IPS-18a (cell line): ENCODE data around the gene RPL10A.
A peak's percentile ranks its signal among the peaks of the same experiment; 100 is the strongest.

Experiments
- H3K27ac ChIP-seq: one replicate; pipeline ENCODE4 v1.5.1; 2013; ENCODE audit warnings: low read length
- H3K27me3 ChIP-seq: one replicate; pipeline ENCODE4 v1.6.1; 2013; ENCODE audit warnings: mild to moderate bottlenecking, low read length; ENCODE audit not compliant: control insufficient read depth, insufficient read depth
- H3K36me3 ChIP-seq: one replicate; pipeline ENCODE4 v1.6.1; 2013; ENCODE audit warnings: low read depth, low read length; ENCODE audit not compliant: control insufficient read depth
- H3K4me1 ChIP-seq: one replicate; pipeline ENCODE4 v1.6.1; 2013; ENCODE audit warnings: low read depth, low read length; ENCODE audit not compliant: control insufficient read depth
- H3K4me3 ChIP-seq: one replicate; pipeline ENCODE4 v1.5.1; 2013; ENCODE audit warnings: low read length
- H3K9ac ChIP-seq: one replicate; pipeline ENCODE4 v1.6.1; 2013; ENCODE audit warnings: mild to moderate bottlenecking, low read length, moderate library complexity
- H3K9me3 ChIP-seq: one replicate; pipeline ENCODE4 v1.6.1; 2013; ENCODE audit warnings: low read depth, low read length; ENCODE audit not compliant: control insufficient read depth

The RPL10A gene

DNA sequence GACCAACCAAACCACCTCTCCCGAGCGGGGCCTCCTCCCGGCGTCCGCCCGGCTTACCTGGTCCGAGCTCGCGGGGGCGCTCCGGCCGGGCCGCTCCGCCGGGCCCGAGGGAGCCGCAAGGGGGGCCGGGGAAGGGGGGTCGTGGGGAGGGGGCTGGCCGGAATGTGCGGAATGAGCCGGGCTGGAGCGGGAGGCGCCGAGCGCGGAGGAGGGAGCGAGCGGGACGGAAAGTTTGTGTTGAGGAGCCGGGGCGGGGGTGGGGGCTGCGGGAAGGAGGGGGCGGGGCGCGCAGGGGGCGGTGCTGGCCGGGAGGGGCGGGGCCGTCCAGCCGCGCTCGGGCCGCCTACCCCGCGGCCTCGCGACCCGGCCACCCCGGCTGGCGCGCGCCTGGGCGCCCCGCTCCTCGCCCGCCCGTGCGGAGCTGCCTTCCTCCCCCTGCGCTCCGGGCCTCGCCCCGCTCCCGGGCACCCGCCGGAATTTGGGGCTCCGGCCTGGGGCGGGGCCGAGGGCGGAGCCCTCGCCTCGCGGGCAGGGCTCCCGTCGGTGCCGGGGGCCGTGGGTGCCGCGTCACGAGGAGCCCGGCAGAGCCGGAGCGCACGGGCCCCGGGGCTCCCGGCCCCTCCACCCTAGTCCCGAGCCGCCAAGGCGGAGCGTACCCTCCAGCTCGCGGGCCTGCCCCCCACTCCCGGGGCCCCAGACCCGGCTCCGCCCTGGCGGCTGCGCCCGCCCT is 28.8 kb downstream of the RPL10A start, which contains the start of gene TEAD3:
TEAD3 (minus strand) TSS at position 239 of the 730 bp plus-strand sequence.
- Histone ChIP-seq H3K27me3 (peaks cover 21% of the 10 kb centered on the region), H3K4me1 (peaks cover 46% of the 10 kb centered on the region)

DNA sequence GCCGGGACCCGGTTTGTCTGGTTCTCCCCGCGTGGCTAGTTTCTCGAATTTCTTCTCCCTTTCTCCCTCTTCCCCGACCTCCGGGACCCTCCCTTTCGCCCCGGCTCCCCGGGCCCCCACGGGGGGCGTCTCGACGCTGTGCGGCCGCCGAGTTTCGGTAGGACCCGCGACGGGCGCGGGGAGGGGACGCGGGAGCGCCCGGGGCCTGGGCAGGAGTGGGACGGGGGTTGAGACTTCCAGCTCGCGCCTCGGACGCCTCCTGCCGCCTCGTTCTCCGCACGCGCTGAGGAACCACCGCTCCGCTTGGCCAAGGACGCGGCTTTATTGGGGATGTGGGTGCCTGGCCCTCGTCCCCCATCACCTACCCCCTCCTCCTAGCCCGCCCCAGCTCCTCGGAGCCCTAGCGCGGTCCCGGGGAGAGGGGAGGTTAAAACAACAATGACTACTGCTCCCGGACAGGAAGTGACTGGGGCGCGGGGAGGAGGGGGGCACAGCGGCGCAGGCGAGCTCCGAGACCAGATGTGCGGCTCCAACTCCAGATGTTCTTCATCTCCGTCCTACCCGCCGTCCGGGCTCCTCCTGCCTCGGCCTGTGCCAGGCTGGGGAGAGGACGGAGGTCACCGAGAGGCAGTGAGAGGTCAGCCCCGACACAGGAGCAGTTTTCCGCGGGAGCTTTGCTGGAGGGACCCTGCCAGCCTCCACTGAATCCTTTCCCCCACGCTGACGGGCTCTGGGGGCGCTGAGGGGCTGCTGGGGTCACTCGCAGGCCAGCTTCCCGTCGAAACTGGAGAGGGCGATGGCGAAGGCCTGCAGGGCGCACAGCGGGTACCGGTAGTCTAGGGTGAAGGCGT is 29.6 kb downstream of the RPL10A start:
- peaks cover 38% of the 10 kb centered on the region for H3K4me1 ChIP-seq
- peak overlapping the region; percentile 73 for H3K4me3 ChIP-seq
- H3K36me3 ChIP-seq, result no peaks in the 10 kb centered on the region
- H3K9me3 ChIP-seq, result no peaks in the 10 kb centered on the region
- peak overlapping the region; percentile 91 for H3K9ac ChIP-seq
- H3K27me3 ChIP-seq, result peaks cover 21% of the 10 kb centered on the region
- peak overlapping the region; percentile 61 for H3K27ac ChIP-seq

More for the DNA sequence above, 28.8 kb downstream of the RPL10A start, which contains the start of gene TEAD3:
- Histone ChIP-seq H3K27ac (peak within 1 kb of the TSS; percentile 61), H3K9me3 (no peaks in the 10 kb centered on the region), H3K9ac (peak within 1 kb of the TSS; percentile 91), H3K36me3 (no peaks in the 10 kb centered on the region), H3K4me3 (peak within 1 kb of the TSS; percentile 73)

GRCh38 chr6:35498422-35499067 is 30.3 kb downstream of the RPL10A start:
- peak overlapping the region; percentile 91 for H3K9ac ChIP-seq

DNA sequence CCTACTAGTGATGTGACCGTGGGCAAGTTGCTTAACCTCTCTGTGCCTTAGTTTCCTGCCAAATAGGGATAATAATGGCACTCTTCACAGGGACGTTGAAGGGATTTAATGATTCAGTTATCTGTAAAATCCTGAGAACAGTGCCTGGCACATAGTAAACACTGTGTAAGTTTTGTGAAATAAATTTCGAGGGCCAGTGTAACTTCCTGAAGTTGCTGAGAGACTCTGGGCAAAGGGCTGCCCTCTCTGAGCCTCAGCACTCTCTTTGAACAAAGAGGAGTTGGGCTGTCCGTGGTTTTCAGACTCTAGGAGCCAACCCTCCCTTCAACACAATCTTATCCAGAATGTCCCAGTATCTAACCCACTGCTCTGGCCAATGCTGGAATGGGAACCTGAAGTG is 31.2 kb downstream of the RPL10A start:
- H3K4me3 ChIP-seq, result no peak overlapping the region
- H3K36me3 ChIP-seq, result no peaks in the 10 kb centered on the region
- H3K9me3 ChIP-seq, result no peaks in the 10 kb centered on the region
- peaks cover 24% of the 10 kb centered on the region for H3K4me1 ChIP-seq
- H3K27ac ChIP-seq, result no peak overlapping the region
- H3K9ac ChIP-seq, result no peak overlapping the region
- peaks cover 21% of the 10 kb centered on the region for H3K27me3 ChIP-seq

More at GRCh38 chr6:35498422-35499067, 30.3 kb downstream of the RPL10A start:
- no peaks in the 10 kb centered on the region for H3K9me3 ChIP-seq
- peaks cover 31% of the 10 kb centered on the region for H3K4me1 ChIP-seq
- peaks cover 21% of the 10 kb centered on the region for H3K27me3 ChIP-seq
- no peaks in the 10 kb centered on the region for H3K36me3 ChIP-seq
- H3K4me3 ChIP-seq, result peak overlapping the region; percentile 73
- no peak overlapping the region for H3K27ac ChIP-seq

- peaks cover 13% of the 10 kb centered on the region for H3K4me1 ChIP-seq
- no peaks in the 10 kb centered on the region for H3K36me3 ChIP-seq
- H3K27me3 ChIP-seq, result peaks cover 17% of the 10 kb centered on the region
- no peak overlapping the region for H3K27ac ChIP-seq
- H3K4me3 ChIP-seq, result no peak overlapping the region
- no peaks in the 10 kb centered on the region for H3K9me3 ChIP-seq
- H3K9ac ChIP-seq, result no peak overlapping the region
These were observed 32.6 kb downstream of the RPL10A start for GRCh38 chr6:35500782-35501181.

GRCh38 chr6:35501784-35502183 is 33.6 kb downstream of the RPL10A start:
- no peak overlapping the region for H3K9ac ChIP-seq
- no peaks in the 10 kb centered on the region for H3K36me3 ChIP-seq
- peaks cover 20% of the 10 kb centered on the region for H3K4me1 ChIP-seq
- no peak overlapping the region for H3K4me3 ChIP-seq
- H3K27ac ChIP-seq, result no peak overlapping the region
- H3K27me3 ChIP-seq, result peaks cover 14% of the 10 kb centered on the region
- H3K9me3 ChIP-seq, result no peaks in the 10 kb centered on the region

- no peaks in the 10 kb centered on the region for H3K36me3 ChIP-seq
- H3K27me3 ChIP-seq, result peaks cover 9% of the 10 kb centered on the region
- H3K27ac ChIP-seq, result no peak overlapping the region
- H3K9me3 ChIP-seq, result no peaks in the 10 kb centered on the region
- H3K9ac ChIP-seq, result no peak overlapping the region
- H3K4me3 ChIP-seq, result no peak overlapping the region
- H3K4me1 ChIP-seq, result peaks cover 22% of the 10 kb centered on the region
These were observed 35.3 kb downstream of the RPL10A start for GRCh38 chr6:35503534-35503933.

- H3K9ac ChIP-seq, result no peak overlapping the region
- H3K36me3 ChIP-seq, result no peaks in the 10 kb centered on the region
- no peaks in the 10 kb centered on the region for H3K9me3 ChIP-seq
- no peak overlapping the region for H3K4me3 ChIP-seq
- no peaks in the 10 kb centered on the region for H3K27me3 ChIP-seq
- H3K27ac ChIP-seq, result no peak overlapping the region
- peaks cover 16% of the 10 kb centered on the region for H3K4me1 ChIP-seq
These were observed 37.8 kb downstream of the RPL10A start for GRCh38 chr6:35505999-35506412.

GRCh38 chr6:35506536-35506935 is 38.3 kb downstream of the RPL10A start:
- no peak overlapping the region for H3K27ac ChIP-seq

DNA sequence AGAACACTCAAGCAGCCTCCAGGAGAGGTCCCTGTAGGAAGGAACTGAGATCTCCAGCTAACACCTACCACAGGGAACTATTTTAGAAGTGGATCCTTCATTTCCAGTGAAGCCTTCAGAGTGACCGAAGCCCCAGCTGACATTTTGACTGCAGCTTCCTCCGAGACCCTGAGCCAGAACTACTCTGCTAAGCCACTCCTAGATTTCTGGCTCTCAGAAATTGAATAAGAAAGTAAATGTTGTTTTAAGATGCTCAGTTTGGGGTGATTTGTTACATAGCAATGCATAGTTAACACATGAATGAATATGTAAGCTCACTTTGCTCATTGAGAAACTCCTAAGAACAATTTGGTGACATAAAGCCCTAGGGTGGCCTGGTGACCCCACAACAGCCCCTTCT is 39.0 kb downstream of the RPL10A start:
- Histone ChIP-seq H3K4me1 (peaks cover 19% of the 10 kb centered on the region), H3K9ac (no peak overlapping the region), H3K27ac (no peak overlapping the region), H3K36me3 (no peaks in the 10 kb centered on the region), H3K4me3 (no peak overlapping the region), H3K9me3 (no peaks in the 10 kb centered on the region), H3K27me3 (peaks cover 5% of the 10 kb centered on the region)

More at GRCh38 chr6:35506536-35506935, 38.3 kb downstream of the RPL10A start:
- Histone ChIP-seq H3K9ac (no peak overlapping the region), H3K27me3 (peaks cover 5% of the 10 kb centered on the region), H3K4me3 (no peak overlapping the region), H3K4me1 (peaks cover 19% of the 10 kb centered on the region), H3K36me3 (no peaks in the 10 kb centered on the region), H3K9me3 (no peaks in the 10 kb centered on the region)

DNA sequence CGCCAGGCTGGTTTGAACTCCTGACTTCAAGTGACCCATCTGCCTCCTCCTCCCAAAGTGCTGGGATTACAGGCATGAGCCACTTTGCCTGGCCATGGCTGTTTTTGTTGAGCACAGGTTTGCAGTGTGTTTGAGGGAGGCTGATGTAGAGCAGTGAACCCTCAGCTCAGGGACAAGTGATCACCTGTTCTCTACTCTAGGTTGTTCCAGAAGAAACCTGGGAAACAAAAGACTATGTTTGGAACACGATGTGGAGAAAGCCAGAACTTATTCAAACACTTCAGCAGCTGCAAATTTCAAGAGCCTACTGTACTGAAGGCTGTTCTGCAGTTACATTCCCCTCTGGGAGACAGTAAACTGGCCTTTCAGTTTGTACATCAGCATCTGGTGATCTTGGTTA is 39.8 kb downstream of the RPL10A start:
- Histone ChIP-seq H3K9me3 (no peaks in the 10 kb centered on the region), H3K36me3 (no peaks in the 10 kb centered on the region), H3K4me3 (no peak overlapping the region), H3K27me3 (peaks cover 5% of the 10 kb centered on the region), H3K9ac (no peak overlapping the region), H3K4me1 (peaks cover 24% of the 10 kb centered on the region), H3K27ac (no peak overlapping the region)
